MM.1S (cell line): ENCODE measurements around the gene PDK4.

ENCODE experiments used
- EZH2 ChIP-seq: fragments of 300-600 bp; sonication (generic); optimal IDR thresholded peaks from 2 replicates; pipeline ENCODE3; 2017; ENCODE audit warnings: low read depth, mild to moderate bottlenecking, antibody characterized with exemption, low read length, mixed read lengths
- EZH2phosphoT487 ChIP-seq: fragments of 300-600 bp; sonication (generic); IDR thresholded peaks from 2 replicates; pipeline ENCODE4 v1.6.1; 2018; ENCODE audit warnings: antibody characterized with exemption, low read length
- TF ChIP-seq, protein P1 (sequence below): fragments of 300-600 bp; sonication (generic); IDR thresholded peaks from 2 replicates; pipeline ENCODE4 v1.5.1; 2016; ENCODE audit warnings: antibody characterized with exemption, low read length, mixed read lengths

DNA sequence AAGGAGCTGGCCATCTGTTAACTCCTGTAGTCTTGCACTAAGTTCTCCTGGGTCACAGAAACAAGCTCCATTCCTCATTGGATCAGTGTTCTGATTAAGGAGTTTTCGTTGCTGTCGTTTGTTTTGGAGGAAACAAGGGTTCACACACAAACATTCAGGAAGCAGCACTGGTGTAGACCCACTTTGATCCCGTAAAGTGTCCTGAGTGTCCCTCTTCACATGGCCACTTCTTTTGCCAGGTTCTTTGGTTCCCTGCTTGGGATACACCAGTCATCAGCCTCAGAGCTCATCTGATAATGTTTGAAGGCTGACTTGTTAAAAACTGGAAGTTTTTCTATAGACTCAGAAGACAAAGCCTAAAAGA is 10.9 kb downstream of the PDK4 start:
- TF ChIP-seq, protein P1, sequence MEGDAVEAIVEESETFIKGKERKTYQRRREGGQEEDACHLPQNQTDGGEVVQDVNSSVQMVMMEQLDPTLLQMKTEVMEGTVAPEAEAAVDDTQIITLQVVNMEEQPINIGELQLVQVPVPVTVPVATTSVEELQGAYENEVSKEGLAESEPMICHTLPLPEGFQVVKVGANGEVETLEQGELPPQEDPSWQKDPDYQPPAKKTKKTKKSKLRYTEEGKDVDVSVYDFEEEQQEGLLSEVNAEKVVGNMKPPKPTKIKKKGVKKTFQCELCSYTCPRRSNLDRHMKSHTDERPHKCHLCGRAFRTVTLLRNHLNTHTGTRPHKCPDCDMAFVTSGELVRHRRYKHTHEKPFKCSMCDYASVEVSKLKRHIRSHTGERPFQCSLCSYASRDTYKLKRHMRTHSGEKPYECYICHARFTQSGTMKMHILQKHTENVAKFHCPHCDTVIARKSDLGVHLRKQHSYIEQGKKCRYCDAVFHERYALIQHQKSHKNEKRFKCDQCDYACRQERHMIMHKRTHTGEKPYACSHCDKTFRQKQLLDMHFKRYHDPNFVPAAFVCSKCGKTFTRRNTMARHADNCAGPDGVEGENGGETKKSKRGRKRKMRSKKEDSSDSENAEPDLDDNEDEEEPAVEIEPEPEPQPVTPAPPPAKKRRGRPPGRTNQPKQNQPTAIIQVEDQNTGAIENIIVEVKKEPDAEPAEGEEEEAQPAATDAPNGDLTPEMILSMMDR = no peak
- TF ChIP-seq EZH2 (no peak), EZH2phosphoT487 (no peak)
